ENCODE results near the gene PPP3CB. TPM values are rescaled to one million over a fixed set of nuclear protein-coding genes. Genes with fewer than 3 reads are reported as not detected.

The PPP3CB gene
- total and polyA plus RNA-seq, 7 experiments from 2014 or later: 6.2 to 44.5 (median 34.9) TPM

- Mint-ChIP-seq H3K9me3 (no peaks in the 10 kb centered on the region), H3K4me1 (peaks cover 0 to 13% (median 12%) of the 10 kb centered on the region in 7 donors), H3K4me3 (no peak overlapping the region), H3K36me3 (peaks cover 0 to 20% (median 7%) of the 10 kb centered on the region in 5 donors), H3K27ac (peak overlapping the region in 1 of 9 donors; percentile 2), H3K27me3 (no peaks in the 10 kb centered on the region)
- Histone ChIP-seq H3K36me3 (ENCODE audit: control insufficient read depth in 2 of 3, insufficient read depth in 3 of 3, low read length in 3 of 3) (peaks cover 0 to 18% (median 0%) of the 10 kb centered on the region in 3 experiments), H3K27me3 (ENCODE audit: control insufficient read depth in 2 of 2, insufficient read depth in 2 of 2, low read length in 2 of 2) (no peaks in the 10 kb centered on the region), H3K4me1 (ENCODE audit: control insufficient read depth in 2 of 2, insufficient read depth in 2 of 2, low read length in 2 of 2) (peaks cover 0 to 1% of the 10 kb centered on the region in 2 donors), H3K27ac (ENCODE audit: low read depth, low read length) (no peak overlapping the region), H3K9me3 (ENCODE audit: control insufficient read depth in 2 of 3, low read length in 3 of 3) (no peaks in the 10 kb centered on the region), H3K4me3 (ENCODE audit: low read length) (no peak overlapping the region)
- ATAC-seq (no peak), DNase-seq (no peak)
- intact Hi-C loops (cut with micrococcal nuclease): no loop called here
- POLR2A ChIA-PET: no interaction called here
- CTCF ChIA-PET: no interaction called here
These were observed 56.8 kb downstream of the PPP3CB start for GRCh38 chr10:73439055-73439454.

GRCh38 chr10:73433538-73433867 lies 62.3 kb downstream of the PPP3CB start, which contains the start of gene MSS51:
TSS of gene MSS51 (minus strand) at chr10:73433561. CDS start at chr10:73428284, 5,277 bp downstream.
- no peaks in the 10 kb centered on the region for H3K9me3 ChIP-seq (ENCODE audit: control insufficient read depth in 2 of 3, low read length in 3 of 3)
- DNase-seq (peak in 4 of 9 donors; percentile 8 to 13 (median 12)), ATAC-seq (no peak)
- H3K4me3 Mint-ChIP-seq: peak within 1 kb of the TSS in 2 of 10 donors; percentile 13 to 43
- H3K4me1 Mint-ChIP-seq: peaks cover 8 to 31% (median 29%) of the 10 kb centered on the region in 7 donors
- H3K27me3 Mint-ChIP-seq: no peaks in the 10 kb centered on the region
- ChIA-PET POLR2A (no interaction called here), CTCF (no interaction called here)
- peaks cover 0 to 24% (median 4%) of the 10 kb centered on the region in 5 donors for H3K36me3 Mint-ChIP-seq
- peaks cover 0 to 11% of the 10 kb centered on the region in 2 donors for H3K4me1 ChIP-seq (ENCODE audit: control insufficient read depth in 2 of 2, insufficient read depth in 2 of 2, low read length in 2 of 2)
- H3K4me3 ChIP-seq (ENCODE audit: low read length): no peak within 1 kb of the TSS
- no peaks in the 10 kb centered on the region for H3K27me3 ChIP-seq (ENCODE audit: control insufficient read depth in 2 of 2, insufficient read depth in 2 of 2, low read length in 2 of 2)
- intact Hi-C loops (cut with micrococcal nuclease): no loop called here
- H3K36me3 ChIP-seq (ENCODE audit: control insufficient read depth in 2 of 3, insufficient read depth in 3 of 3, low read length in 3 of 3): peaks cover 0 to 8% (median 0%) of the 10 kb centered on the region in 3 experiments
- no peak within 1 kb of the TSS for H3K27ac ChIP-seq (ENCODE audit: low read depth, low read length)
- peak within 1 kb of the TSS in 8 of 9 donors; percentile 22 to 90 (median 64) for H3K27ac Mint-ChIP-seq
- H3K9me3 Mint-ChIP-seq: no peaks in the 10 kb centered on the region

- no peaks in the 10 kb centered on the region for H3K9me3 ChIP-seq (ENCODE audit: control insufficient read depth in 2 of 3, low read length in 3 of 3)
- intact Hi-C loops (cut with micrococcal nuclease): no loop called here
- Mint-ChIP-seq H3K9me3 (no peaks in the 10 kb centered on the region), H3K36me3 (peaks cover 1 to 22% (median 8%) of the 10 kb centered on the region in 5 donors), H3K27me3 (no peaks in the 10 kb centered on the region), H3K4me1 (peaks cover 8 to 31% (median 29%) of the 10 kb centered on the region in 7 donors), H3K27ac (peak overlapping the region in 7 of 9 donors; percentile 22 to 90 (median 64)), H3K4me3 (peak overlapping the region in 2 of 10 donors; percentile 13 to 43)
- H3K27me3 ChIP-seq (ENCODE audit: control insufficient read depth in 2 of 2, insufficient read depth in 2 of 2, low read length in 2 of 2): no peaks in the 10 kb centered on the region
- H3K4me1 ChIP-seq (ENCODE audit: control insufficient read depth in 2 of 2, insufficient read depth in 2 of 2, low read length in 2 of 2): peaks cover 0 to 11% of the 10 kb centered on the region in 2 donors
- H3K4me3 ChIP-seq (ENCODE audit: low read length): no peak overlapping the region
- ATAC-seq (no peak), DNase-seq (no peak)
- no peak overlapping the region for H3K27ac ChIP-seq (ENCODE audit: low read depth, low read length)
- ChIA-PET POLR2A (no interaction called here), CTCF (no interaction called here)
- H3K36me3 ChIP-seq (ENCODE audit: control insufficient read depth in 2 of 3, insufficient read depth in 3 of 3, low read length in 3 of 3): peaks cover 0 to 10% (median 0%) of the 10 kb centered on the region in 3 experiments
These were observed 62.9 kb downstream of the PPP3CB start for GRCh38 chr10:73432646-73433537.

- peak overlapping the region in 1 of 9 donors; percentile 46 for H3K27ac Mint-ChIP-seq
- ATAC-seq: no peak
These were observed 69.5 kb downstream of the PPP3CB start for GRCh38 chr10:73426318-73426717.

GRCh38 chr10:73424478-73424877 lies 71.3 kb downstream of the PPP3CB start:
- Mint-ChIP-seq H3K4me3 (no peak overlapping the region), H3K36me3 (peaks cover 15 to 50% (median 28%) of the 10 kb centered on the region in 5 donors), H3K27me3 (no peaks in the 10 kb centered on the region), H3K9me3 (no peaks in the 10 kb centered on the region), H3K27ac (no peak overlapping the region), H3K4me1 (no peaks in the 10 kb centered on the region)
- Histone ChIP-seq H3K9me3 (ENCODE audit: control insufficient read depth in 2 of 3, low read length in 3 of 3) (no peaks in the 10 kb centered on the region), H3K4me3 (ENCODE audit: low read length) (no peak overlapping the region), H3K4me1 (ENCODE audit: control insufficient read depth in 2 of 2, insufficient read depth in 2 of 2, low read length in 2 of 2) (no peaks in the 10 kb centered on the region), H3K27me3 (ENCODE audit: control insufficient read depth in 2 of 2, insufficient read depth in 2 of 2, low read length in 2 of 2) (no peaks in the 10 kb centered on the region), H3K36me3 (ENCODE audit: control insufficient read depth in 2 of 3, insufficient read depth in 3 of 3, low read length in 3 of 3) (peaks cover 0 to 53% (median 0%) of the 10 kb centered on the region in 3 experiments), H3K27ac (ENCODE audit: low read depth, low read length) (no peak overlapping the region)
- intact Hi-C loops (cut with micrococcal nuclease): no loop called here
- ATAC-seq: no peak
- CTCF ChIA-PET: no interaction called here
- POLR2A ChIA-PET: interaction anchor here (1.0 kb wide), 1 partner anchor 12 kb away, joined by 5 read pairs; no protein-coding TSS in a partner anchor
- no peak for DNase-seq

More at GRCh38 chr10:73426318-73426717, 69.5 kb downstream of the PPP3CB start:
- Mint-ChIP-seq H3K9me3 (no peaks in the 10 kb centered on the region), H3K36me3 (peaks cover 15 to 57% (median 33%) of the 10 kb centered on the region in 5 donors), H3K27me3 (no peaks in the 10 kb centered on the region), H3K4me1 (no peaks in the 10 kb centered on the region), H3K4me3 (no peak overlapping the region)
- POLR2A ChIA-PET: interaction anchor here (1.0 to 1.6 kb wide), 2 partner anchors 13 to 70 kb away, joined by 3 read pairs; partner anchors contain the start of genes ANXA7 and PPP3CB
- Histone ChIP-seq H3K27ac (ENCODE audit: low read depth, low read length) (no peak overlapping the region), H3K27me3 (ENCODE audit: control insufficient read depth in 2 of 2, insufficient read depth in 2 of 2, low read length in 2 of 2) (no peaks in the 10 kb centered on the region), H3K9me3 (ENCODE audit: control insufficient read depth in 2 of 3, low read length in 3 of 3) (no peaks in the 10 kb centered on the region), H3K4me3 (ENCODE audit: low read length) (no peak overlapping the region), H3K36me3 (ENCODE audit: control insufficient read depth in 2 of 3, insufficient read depth in 3 of 3, low read length in 3 of 3) (peaks cover 0 to 53% (median 0%) of the 10 kb centered on the region in 3 experiments), H3K4me1 (ENCODE audit: control insufficient read depth in 2 of 2, insufficient read depth in 2 of 2, low read length in 2 of 2) (no peaks in the 10 kb centered on the region)
- CTCF ChIA-PET: no interaction called here
- intact Hi-C loops (cut with micrococcal nuclease): no loop called here
- DNase-seq: no peak

- Histone ChIP-seq H3K36me3 (ENCODE audit: control insufficient read depth in 2 of 3, insufficient read depth in 3 of 3, low read length in 3 of 3) (peaks cover 0 to 52% (median 0%) of the 10 kb centered on the region in 3 experiments), H3K27me3 (ENCODE audit: control insufficient read depth in 2 of 2, insufficient read depth in 2 of 2, low read length in 2 of 2) (no peaks in the 10 kb centered on the region), H3K4me1 (ENCODE audit: control insufficient read depth in 2 of 2, insufficient read depth in 2 of 2, low read length in 2 of 2) (no peaks in the 10 kb centered on the region), H3K27ac (ENCODE audit: low read depth, low read length) (no peak overlapping the region), H3K4me3 (ENCODE audit: low read length) (no peak overlapping the region), H3K9me3 (ENCODE audit: control insufficient read depth in 2 of 3, low read length in 3 of 3) (no peaks in the 10 kb centered on the region)
- intact Hi-C loops (cut with micrococcal nuclease): no loop called here
- DNase-seq (no peak), ATAC-seq (no peak)
- ChIA-PET CTCF (no interaction called here), POLR2A (interaction anchor here (1.0 kb wide), 1 partner anchor 10 kb away, joined by 5 read pairs; no protein-coding TSS in a partner anchor)
- Mint-ChIP-seq H3K4me3 (no peak overlapping the region), H3K27ac (no peak overlapping the region), H3K9me3 (no peaks in the 10 kb centered on the region), H3K27me3 (no peaks in the 10 kb centered on the region), H3K4me1 (no peaks in the 10 kb centered on the region), H3K36me3 (peaks cover 15 to 50% (median 28%) of the 10 kb centered on the region in 5 donors)
These were observed 72.5 kb downstream of the PPP3CB start for GRCh38 chr10:73423309-73423708.

Measured in naive thymus-derived CD4-positive, alpha-beta T cell (primary cell).